C4-2B (cell line): ENCODE measurements around the gene FOXP1.

Experiments
- ZFX ChIP-seq: fragments of 450-650 bp; IDR thresholded peaks from 2 replicates; pipeline ENCODE4 v1.6.1; 2017
- TF ChIP-seq, protein P1 (sequence below): fragments of 450-650 bp; conservative IDR thresholded peaks from 2 replicates; pipeline ENCODE4 v1.5.1; 2017; ENCODE audit warnings: mild to moderate bottlenecking

DNA sequence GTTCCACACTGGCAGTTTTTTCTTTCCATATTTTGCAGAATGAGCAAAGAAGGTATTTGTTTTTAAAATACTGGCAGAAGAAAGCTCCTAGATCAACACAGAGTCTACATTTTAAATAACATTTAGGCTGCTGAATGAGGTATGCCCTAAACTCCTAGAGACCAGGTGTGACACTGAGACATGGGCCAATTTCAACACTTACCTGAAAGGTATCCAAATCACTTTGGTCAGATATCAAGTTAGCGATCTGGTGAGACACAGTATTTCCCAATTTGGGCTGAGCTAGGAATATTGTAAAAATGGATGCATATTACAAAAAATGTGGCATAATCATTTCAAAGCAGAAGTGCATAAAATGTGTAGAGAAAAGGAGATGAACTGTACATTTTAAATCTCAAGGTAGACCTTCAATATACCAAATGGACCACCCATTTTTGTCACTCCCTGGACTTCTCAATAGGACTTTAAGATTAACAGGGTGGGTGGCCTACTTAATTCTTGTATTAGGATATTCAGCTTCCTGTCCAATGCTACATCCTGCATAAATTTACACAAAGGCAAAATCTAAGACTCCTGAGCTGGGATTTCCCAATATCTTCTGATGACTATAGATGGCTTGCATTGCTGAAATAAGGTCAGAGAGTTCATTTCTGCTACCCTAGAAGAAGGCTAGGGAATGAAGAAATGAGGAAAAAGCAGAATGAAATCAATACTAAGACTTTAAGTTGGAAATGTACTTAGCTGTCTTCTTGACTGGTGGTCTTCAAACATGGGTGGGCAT, 487.8 kb downstream of the FOXP1 start:
- TF ChIP-seq, protein P1, sequence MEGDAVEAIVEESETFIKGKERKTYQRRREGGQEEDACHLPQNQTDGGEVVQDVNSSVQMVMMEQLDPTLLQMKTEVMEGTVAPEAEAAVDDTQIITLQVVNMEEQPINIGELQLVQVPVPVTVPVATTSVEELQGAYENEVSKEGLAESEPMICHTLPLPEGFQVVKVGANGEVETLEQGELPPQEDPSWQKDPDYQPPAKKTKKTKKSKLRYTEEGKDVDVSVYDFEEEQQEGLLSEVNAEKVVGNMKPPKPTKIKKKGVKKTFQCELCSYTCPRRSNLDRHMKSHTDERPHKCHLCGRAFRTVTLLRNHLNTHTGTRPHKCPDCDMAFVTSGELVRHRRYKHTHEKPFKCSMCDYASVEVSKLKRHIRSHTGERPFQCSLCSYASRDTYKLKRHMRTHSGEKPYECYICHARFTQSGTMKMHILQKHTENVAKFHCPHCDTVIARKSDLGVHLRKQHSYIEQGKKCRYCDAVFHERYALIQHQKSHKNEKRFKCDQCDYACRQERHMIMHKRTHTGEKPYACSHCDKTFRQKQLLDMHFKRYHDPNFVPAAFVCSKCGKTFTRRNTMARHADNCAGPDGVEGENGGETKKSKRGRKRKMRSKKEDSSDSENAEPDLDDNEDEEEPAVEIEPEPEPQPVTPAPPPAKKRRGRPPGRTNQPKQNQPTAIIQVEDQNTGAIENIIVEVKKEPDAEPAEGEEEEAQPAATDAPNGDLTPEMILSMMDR, result no peak
- no peak for TF ChIP-seq ZFX
